GM12878 (cell line): ENCODE measurements around the gene YAE1. TPM values are rescaled to one million over a fixed set of nuclear protein-coding genes. Genes with fewer than 3 reads are reported as not detected.

Experiments
- ATAC-seq: fragments of 200-7000 bp; cut with Tn5 transposase; 3 replicates; pipeline ENCODE4 v1.9.1; 2020; ENCODE audit warnings: mild to moderate bottlenecking, moderate library complexity
- BruUV-seq: library from RNA; stranded (reverse); fragments of 400-500 nt; replicated peaks from 2 replicates; lab custom pipeline; 2021; lab: Mats Ljungman, UMichigan
- CTCF ChIA-PET: fragments of 300-600 bp; sonication (Branson Sonifier 250); formaldehyde crosslinking; extraction: SDS; loops from one replicate; lab custom pipeline; 2021; ENCODE audit warnings: inconsistent platforms; lab: Yijun Ruan, JAX
- POLR2A ChIA-PET: fragments of 350-600 bp; formaldehyde crosslinking; extraction: SDS; loops from one replicate; lab custom pipeline; 2021; ENCODE audit warnings: inconsistent platforms; lab: Charles Lee
- RAD21 ChIA-PET: fragments of 300-600 bp; sonication (Branson Sonifier 250); formaldehyde crosslinking; loops from one replicate; lab custom pipeline; 2023; ENCODE audit warnings: antibody characterized with exemption; ENCODE audit not compliant: unreplicated experiment; lab: Charles Lee
- SMC1A ChIA-PET: fragments of 300-600 bp; sonication (Branson Sonifier 250); formaldehyde crosslinking; loops from one replicate; lab custom pipeline; 2023; ENCODE audit not compliant: unreplicated experiment, uncharacterized antibody; lab: Charles Lee
- DNase-seq: peaks from one replicate; pipeline ENCODE4 v3.0.0-alpha.2; 2011; ENCODE audit warnings: low read depth, low spot score
- FAIRE-seq: peaks from 3 replicates; lab custom pipeline; 2011; peaks lifted over from hg19 to GRCh38; lab: Jason Lieb, UNC
- H2AFZ ChIP-seq: 2 replicates; pipeline ENCODE4 v1.6.0; 2011; ENCODE audit warnings: low read depth, low read length, control low read depth; ENCODE audit not compliant: control insufficient read depth
- H3K27ac ChIP-seq: 2 replicates; pipeline ENCODE4 v1.5.1; 2011; ENCODE audit warnings: control low read depth; ENCODE audit not compliant: control insufficient read depth, insufficient read depth
- H3K27me3 ChIP-seq, 2 experiments: replicated peaks in 1 of 2; 2 replicates each; pipeline versions ENCODE4 v1.6.0 to v1.6.1; 2011; ENCODE audit warnings: low read length in 1 of 2; ENCODE audit not compliant: control insufficient read depth in 2 of 2, insufficient read depth in 2 of 2
- H3K36me3 ChIP-seq, 2 experiments: 2 replicates each; pipeline ENCODE4 v1.5.1; 2011; ENCODE audit warnings: low read length in 1 of 2; ENCODE audit not compliant: control insufficient read depth in 2 of 2, insufficient read depth in 2 of 2
- H3K4me1 ChIP-seq: 2 replicates; pipeline ENCODE4 v1.6.1; 2011; ENCODE audit warnings: mild to moderate bottlenecking, low read length, moderate library complexity, mixed read lengths; ENCODE audit not compliant: control insufficient read depth, insufficient read depth
- H3K4me2 ChIP-seq: 2 replicates; pipeline ENCODE4 v1.6.0; 2011; ENCODE audit warnings: control low read depth; ENCODE audit not compliant: control insufficient read depth, insufficient read depth
- H3K4me3 ChIP-seq: fragments of 200-600 bp; sonication (generic); 2 replicates; pipeline ENCODE4 v1.5.1; 2016
- H3K79me2 ChIP-seq: 2 replicates; pipeline ENCODE4 v1.6.0; 2011; ENCODE audit warnings: low read length; ENCODE audit not compliant: control insufficient read depth, insufficient read depth
- H3K9ac ChIP-seq: 2 replicates; pipeline ENCODE4 v1.8.0; 2011; ENCODE audit warnings: low read length, control low read depth, mixed read lengths; ENCODE audit not compliant: control insufficient read depth, insufficient read depth
- H3K9me3 ChIP-seq: replicated peaks from 3 replicates; pipeline ENCODE4 v1.5.1; 2011; ENCODE audit warnings: mild to moderate bottlenecking, low read length; ENCODE audit not compliant: control insufficient read depth, insufficient read depth
- H4K20me1 ChIP-seq: 2 replicates; pipeline ENCODE4 v1.6.0; 2011; ENCODE audit not compliant: control insufficient read depth, insufficient read depth
- CTCF ChIP-seq, 3 experiments: IDR thresholded peaks in 2 of 3; conservative IDR thresholded peaks in 1 of 3; 2 replicates each; pipeline ENCODE4 v1.5.1; 2011; ENCODE audit warnings: low read depth in 3 of 3, low read length in 3 of 3, mild to moderate bottlenecking in 3 of 3, control low read depth in 2 of 3, moderate library complexity in 2 of 3, inconsistent platforms in 1 of 3, mixed read lengths in 1 of 3; ENCODE audit not compliant: control insufficient read depth in 2 of 3, insufficient read depth in 1 of 3; ENCODE audit errors: extremely low read depth in 1 of 3
- TARDBP ChIP-seq: IDR thresholded peaks from 2 replicates; pipeline ENCODE4 v1.6.1; 2016; ENCODE audit warnings: borderline replicate concordance
- ZBTB33 ChIP-seq: fragments of 450-650 bp; IDR thresholded peaks from 2 replicates; pipeline ENCODE4 v1.6.1; 2017; ENCODE audit warnings: mild to moderate bottlenecking
- ZNF217 ChIP-seq: fragments of 450-650 bp; IDR thresholded peaks from 2 replicates; pipeline ENCODE4 v1.6.1; 2017; ENCODE audit warnings: antibody characterized with exemption, mild to moderate bottlenecking
- WGBS: methylation state at CpG from one replicate; pipeline ENCODE4 v1.1.6; 2016; ENCODE audit warnings: low lambda C conversion rate; ENCODE audit not compliant: insufficient replicate concordance, insufficient coverage; ENCODE audit errors: missing lambda C conversion rate; 5-methylcytosine and 5-hydroxymethylcytosine counted together
- in situ Hi-C: fragments of 300-500 bp; cut with MboI; formaldehyde crosslinking; loops from 9 replicates; pipeline ENCODE4 v1.14.3; 2018; ENCODE audit warnings: mixed read lengths
- intact Hi-C: fragments of 100-400 bp; cut with micrococcal nuclease; formaldehyde crosslinking; loops from one replicate; pipeline ENCODE4 v1.14.2; 2022; ENCODE audit not compliant: unreplicated experiment
- polyA plus RNA-seq, 11 experiments: library from polyadenylated mRNA; depleted of rRNA in 4 of 11; unstranded in 6 of 11; stranded (reverse) in 5 of 11; fragments of >200 nt; fragmentation: Nextera tagmentation in 4 of 11; fragmentation: Illumina TruSeq in 1 of 11; extraction: Ambion mirVana in 4 of 11; extraction: Trizol in 1 of 11; gene quantifications; 1 replicate in 1 of 11; 2 replicates in 10 of 11; pipeline versions ENCODE4 v1.2.1 to v1.2.3, GENCODE V29; 2011 to 2016; ENCODE audit warnings: inconsistent platforms in 2 of 11, missing spikeins in 2 of 11, low read depth in 1 of 11
- total RNA-seq, 4 experiments: library from RNA; depleted of rRNA in 3 of 4; stranded (reverse); fragments of >200 nt in 3 of 4; fragmentation: Illumina TruSeq in 1 of 4; extraction: Trizol in 1 of 4; gene quantifications; 2 replicates each; pipeline versions ENCODE4 v1.2.1 to v1.2.3, GENCODE V29; 2013 to 2021

The YAE1 gene
- total and polyA plus RNA-seq, 10 of the 15 experiments (the other 5 are each of a cell fraction or from before 2014, with no cell fraction given): 13.5 to 35.8 (median 22.9) TPM

DNA sequence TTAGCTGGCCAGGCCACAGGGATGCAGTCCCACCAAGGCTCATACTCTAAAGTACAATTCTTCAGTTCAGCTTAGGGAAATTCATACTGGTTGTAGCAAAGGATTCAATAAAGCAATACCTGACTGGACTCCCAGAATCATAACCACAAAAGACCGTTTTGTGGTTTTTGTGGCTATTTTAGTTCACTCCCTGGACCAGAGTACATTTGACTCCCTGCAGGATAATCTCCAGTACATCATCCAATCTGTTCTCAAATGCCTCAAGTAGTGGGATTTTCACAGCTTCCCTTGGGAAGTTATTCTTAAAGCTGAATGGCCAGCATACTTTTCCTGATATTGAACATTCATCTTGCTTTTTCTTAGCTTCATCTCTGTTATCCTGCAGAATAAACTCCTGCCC is 29.3 kb upstream of the YAE1 start:
- WGBS: 0% methylated on average over 1 of the region's 1 CpG
- H3K9me3 ChIP-seq: no peaks in the 10 kb centered on the region
- no peaks in the 10 kb centered on the region for H3K27me3 ChIP-seq
- ChIA-PET CTCF (interaction anchor here (1.2 to 1.3 kb wide), 2 partner anchors 211 to 1067 kb away, joined by 3 read pairs; no protein-coding TSS in a partner anchor), RAD21 (no interaction called here), POLR2A (no interaction called here), SMC1A (interaction anchor here (0.6 to 1.2 kb wide), 2 partner anchors 19 to 169 kb away, joined by 3 to 4 read pairs; no protein-coding TSS in a partner anchor)
- H4K20me1 ChIP-seq: no peaks in the 10 kb centered on the region
- no peaks in the 10 kb centered on the region for H3K36me3 ChIP-seq
- no peak overlapping the region for H3K9ac ChIP-seq
- H3K4me2 ChIP-seq: no peak overlapping the region
- DNase-seq (no peak), ATAC-seq (no peak), FAIRE-seq (no peak)
- intact Hi-C loops (no loop called here), in situ Hi-C loops (no loop called here)
- no peaks in the 10 kb centered on the region for H3K79me2 ChIP-seq
- H3K27ac ChIP-seq: no peak overlapping the region
- H3K4me3 ChIP-seq: no peak overlapping the region
- no TSS peak for BruUV-seq
- no peak overlapping the region for H2AFZ ChIP-seq
- TF ChIP-seq CTCF (IDR thresholded peaks at IDR 0.05 in 2 of 3, conservative IDR thresholded peaks at IDR 0.05 in 1 of 3; ENCODE audit: control insufficient read depth in 2 of 3, extremely low read depth in 1 of 3, insufficient read depth in 1 of 3, low read depth in 3 of 3, low read length in 3 of 3) (no peak), ZBTB33 (no peak), ZNF217 (no peak), TARDBP (no peak)
- no peaks in the 10 kb centered on the region for H3K4me1 ChIP-seq
